HCT116 (cell line): ENCODE measurements around the gene DDX27. TPM values are rescaled to one million over a fixed set of nuclear protein-coding genes. Genes with fewer than 3 reads are reported as not detected.

ENCODE experiments used
- ATAC-seq: fragments of 200-7000 bp; cut with Tn5 transposase; 2 replicates; pipeline ENCODE4 v1.9.1; 2020; ENCODE audit warnings: mild to moderate bottlenecking, moderate library complexity
- BruUV-seq: library from RNA; stranded (reverse); fragments of 400-500 nt; replicated peaks from 2 replicates; lab custom pipeline; 2021; lab: Mats Ljungman, UMichigan
- CTCF ChIA-PET: fragments of 300-600 bp; sonication (Branson Sonifier 250); formaldehyde crosslinking; loops from one replicate; lab custom pipeline; 2021; ENCODE audit warnings: antibody characterized with exemption; lab: Charles Lee
- POLR2A ChIA-PET: fragments of 300-600, 350-600 bp; sonication (Branson Sonifier 250); formaldehyde crosslinking; loops from one replicate; lab custom pipeline; 2021; ENCODE audit warnings: antibody characterized with exemption; lab: Charles Lee
- RAD21 ChIA-PET, 2 experiments: fragments of 300-600 bp; sonication (Branson Sonifier 250); formaldehyde crosslinking; loops; one replicate each; lab custom pipeline; 2023; ENCODE audit warnings: low total read pairs in 2 of 2; ENCODE audit not compliant: uncharacterized antibody in 2 of 2, unreplicated experiment in 2 of 2, low non-redundant PET in 1 of 2; lab: Charles Lee
- DNase-seq: peaks from one replicate; pipeline ENCODE4 v3.0.0-alpha.2; 2010; ENCODE audit warnings: low read depth, low spot score
- H2AFZ ChIP-seq: fragments of 200-600 bp; shearing (Covaris generic), sonication (generic); 2 replicates; pipeline ENCODE4 v1.6.1; 2017; ENCODE audit warnings: low read depth, mixed run types, mixed read lengths, antibody characterized with exemption, low read length; ENCODE audit not compliant: poor library complexity, severe bottlenecking
- H3K27ac ChIP-seq: 2 replicates; pipeline ENCODE4 v1.5.1; 2012; ENCODE audit warnings: low read depth, low read length
- H3K27me3 ChIP-seq: fragments of 200-600 bp; sonication (generic); 2 replicates; pipeline ENCODE4 v1.6.1; 2016; ENCODE audit warnings: mixed run types, low read length, mixed read lengths; ENCODE audit not compliant: insufficient read depth
- H3K36me3 ChIP-seq, 2 experiments: fragments of 200-500 bp in 1 of 2; fragments of 200-600 bp in 1 of 2; sonication (Bioruptor generic) in 1 of 2; sonication (generic) in 1 of 2; 2 replicates each; pipeline versions ENCODE4 v1.5.1 to v1.6.1; 2014 to 2016; ENCODE audit warnings: low read length in 2 of 2, inconsistent platforms in 1 of 2, mixed read lengths in 1 of 2, mixed run types in 1 of 2; ENCODE audit not compliant: insufficient read depth in 2 of 2, control insufficient read depth in 1 of 2
- H3K4me1 ChIP-seq, 2 experiments: fragments of 200-600 bp in 1 of 2; sonication (generic) in 1 of 2; 2 replicates each; pipeline versions ENCODE4 v1.5.1 to v1.6.1; 2012 to 2017; ENCODE audit warnings: low read length in 2 of 2, inconsistent platforms in 1 of 2, mild to moderate bottlenecking in 1 of 2, mixed read lengths in 1 of 2, mixed run types in 1 of 2, moderate library complexity in 1 of 2; ENCODE audit not compliant: insufficient read depth in 2 of 2, control insufficient read depth in 1 of 2
- H3K4me2 ChIP-seq: fragments of 200-600 bp; sonication (generic); 2 replicates; pipeline ENCODE4 v1.6.1; 2017; ENCODE audit warnings: mixed run types, low read length, mixed read lengths
- H3K4me3 ChIP-seq, 2 experiments: fragments of 200-600 bp in 1 of 2; sonication (generic) in 1 of 2; replicated peaks in 1 of 2; 2 replicates each; pipeline ENCODE4 v1.5.1; 2011 to 2016; ENCODE audit warnings: low read length in 2 of 2, control low read depth in 1 of 2, low read depth in 1 of 2, mild to moderate bottlenecking in 1 of 2, mixed read lengths in 1 of 2, mixed run types in 1 of 2
- H3K79me2 ChIP-seq: fragments of 200-600 bp; sonication (generic); 2 replicates; pipeline ENCODE4 v1.6.1; 2017; ENCODE audit warnings: mild to moderate bottlenecking, mixed run types, low read length, moderate library complexity, mixed read lengths; ENCODE audit not compliant: insufficient read depth
- H3K9ac ChIP-seq: fragments of 200-600 bp; sonication (generic); 2 replicates; pipeline ENCODE4 v1.6.1; 2016; ENCODE audit warnings: low read length, mixed read lengths
- H3K9me2 ChIP-seq: fragments of 200-600 bp; sonication (generic), shearing (Covaris generic); 2 replicates; pipeline ENCODE4 v1.6.1; 2017; ENCODE audit warnings: mixed run types, mild to moderate bottlenecking, moderate library complexity; ENCODE audit not compliant: insufficient read depth
- H3K9me3 ChIP-seq, 2 experiments: fragments of 200-500 bp in 1 of 2; fragments of 200-600 bp in 1 of 2; sonication (Bioruptor generic) in 1 of 2; sonication (generic) in 1 of 2; 2 replicates each; pipeline ENCODE4 v1.6.1; 2014 to 2017; ENCODE audit warnings: low read length in 2 of 2, mixed read lengths in 2 of 2, inconsistent platforms in 1 of 2, low read depth in 1 of 2, mild to moderate bottlenecking in 1 of 2, mixed run types in 1 of 2, moderate library complexity in 1 of 2; ENCODE audit not compliant: control insufficient read depth in 1 of 2, insufficient read depth in 1 of 2
- H4K20me1 ChIP-seq: fragments of 200-600 bp; sonication (generic), shearing (Covaris generic); 2 replicates; pipeline ENCODE4 v1.6.1; 2017; ENCODE audit warnings: mixed run types, mild to moderate bottlenecking, moderate library complexity; ENCODE audit not compliant: insufficient read depth
- CBX3 ChIP-seq: IDR thresholded peaks from 2 replicates; pipeline ENCODE4 v1.6.1; 2012; ENCODE audit warnings: low read depth
- CEBPB ChIP-seq: IDR thresholded peaks from 2 replicates; pipeline ENCODE4 v1.6.1; 2012; ENCODE audit warnings: low read depth
- ELF1 ChIP-seq: IDR thresholded peaks from 2 replicates; pipeline ENCODE4 v1.6.1; 2012; ENCODE audit warnings: low read depth, borderline replicate concordance
- EZH2phosphoT487 ChIP-seq: fragments of 200-600 bp; IDR thresholded peaks from 2 replicates; pipeline ENCODE4 v1.6.1; 2018; ENCODE audit warnings: antibody characterized with exemption, borderline replicate concordance
- SIN3A ChIP-seq: IDR thresholded peaks from 2 replicates; pipeline ENCODE4 v1.6.1; 2012; ENCODE audit warnings: low read depth
- SRF ChIP-seq: IDR thresholded peaks from 2 replicates; pipeline ENCODE4 v1.6.1; 2012; ENCODE audit warnings: low read depth
- YY1 ChIP-seq: IDR thresholded peaks from 2 replicates; pipeline ENCODE4 v1.6.1; 2011; ENCODE audit warnings: low read length, low read depth, moderate library complexity, mild to moderate bottlenecking; ENCODE audit not compliant: insufficient replicate concordance; ENCODE audit errors: extremely low read depth
- ZFX ChIP-seq: fragments of 450-650 bp; IDR thresholded peaks from 2 replicates; pipeline ENCODE4 v1.6.1; 2017
- ZNF274 ChIP-seq: fragments of 200-500 bp; sonication (Bioruptor generic); IDR thresholded peaks from 2 replicates; pipeline ENCODE4 v1.6.1; 2014; ENCODE audit warnings: mild to moderate bottlenecking, low read depth, low read length, inconsistent platforms
- intact Hi-C: fragments of 100-400 bp; cut with micrococcal nuclease; formaldehyde crosslinking; loops from 2 replicates; pipeline ENCODE4 v1.10.0; 2022
- total RNA-seq: library from RNA; stranded (reverse); gene quantifications from one replicate; pipeline ENCODE4 v1.2.1, GENCODE V29; 2021; ENCODE audit not compliant: unreplicated experiment
- TF ChIP-seq, protein P1 (sequence below), 3 experiments: fragments of 200-600 bp in 1 of 3; sonication (generic) in 1 of 3; IDR thresholded peaks in 2 of 3; conservative IDR thresholded peaks in 1 of 3; 2 replicates each; pipeline ENCODE4 v1.5.1; 2012 to 2017; ENCODE audit warnings: low read depth in 2 of 3, low read length in 2 of 3, antibody characterized with exemption in 1 of 3, borderline replicate concordance in 1 of 3, control low read depth in 1 of 3, mild to moderate bottlenecking in 1 of 3, mixed read lengths in 1 of 3, mixed run types in 1 of 3, moderate library complexity in 1 of 3; ENCODE audit not compliant: insufficient read depth in 1 of 3
- TF ChIP-seq, protein P2 (sequence below): IDR thresholded peaks from 2 replicates; pipeline ENCODE4 v1.6.1; 2011; ENCODE audit warnings: mild to moderate bottlenecking, low read length, moderate library complexity; ENCODE audit not compliant: insufficient replicate concordance; ENCODE audit errors: extremely low read depth

Gene DDX27
- total RNA-seq, 1 experiment from 2014 or later: 32.1 TPM

DNA sequence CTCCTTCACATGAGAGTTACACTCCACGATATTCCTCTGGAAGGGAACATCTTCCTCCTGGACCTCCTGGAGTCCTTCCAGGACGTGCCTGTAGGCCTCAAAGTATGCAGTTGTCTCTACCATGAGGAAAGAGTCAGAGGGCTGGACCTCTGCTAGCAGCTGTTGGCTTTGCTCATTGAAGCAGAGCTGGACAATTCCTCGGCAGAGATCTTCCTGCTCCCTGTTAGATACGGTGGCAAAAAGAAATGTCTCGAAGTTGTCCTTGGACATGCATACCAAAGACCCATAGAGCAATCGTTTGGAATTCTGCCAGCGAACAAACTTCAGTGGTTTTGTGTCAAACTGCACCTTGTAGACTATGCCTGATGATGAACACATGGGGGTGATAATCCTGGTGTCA is 51.0 kb downstream of the DDX27 start:
- H3K4me1 ChIP-seq: no peaks in the 10 kb centered on the region
- no peak for TF ChIP-seq ELF1
- TF ChIP-seq, protein P1, sequence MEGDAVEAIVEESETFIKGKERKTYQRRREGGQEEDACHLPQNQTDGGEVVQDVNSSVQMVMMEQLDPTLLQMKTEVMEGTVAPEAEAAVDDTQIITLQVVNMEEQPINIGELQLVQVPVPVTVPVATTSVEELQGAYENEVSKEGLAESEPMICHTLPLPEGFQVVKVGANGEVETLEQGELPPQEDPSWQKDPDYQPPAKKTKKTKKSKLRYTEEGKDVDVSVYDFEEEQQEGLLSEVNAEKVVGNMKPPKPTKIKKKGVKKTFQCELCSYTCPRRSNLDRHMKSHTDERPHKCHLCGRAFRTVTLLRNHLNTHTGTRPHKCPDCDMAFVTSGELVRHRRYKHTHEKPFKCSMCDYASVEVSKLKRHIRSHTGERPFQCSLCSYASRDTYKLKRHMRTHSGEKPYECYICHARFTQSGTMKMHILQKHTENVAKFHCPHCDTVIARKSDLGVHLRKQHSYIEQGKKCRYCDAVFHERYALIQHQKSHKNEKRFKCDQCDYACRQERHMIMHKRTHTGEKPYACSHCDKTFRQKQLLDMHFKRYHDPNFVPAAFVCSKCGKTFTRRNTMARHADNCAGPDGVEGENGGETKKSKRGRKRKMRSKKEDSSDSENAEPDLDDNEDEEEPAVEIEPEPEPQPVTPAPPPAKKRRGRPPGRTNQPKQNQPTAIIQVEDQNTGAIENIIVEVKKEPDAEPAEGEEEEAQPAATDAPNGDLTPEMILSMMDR (IDR thresholded peaks at IDR 0.05 in 2 of 3, conservative IDR thresholded peaks at IDR 0.05 in 1 of 3; ENCODE audit: borderline replicate concordance in 1 of 3, insufficient read depth in 1 of 3, low read depth in 2 of 3, low read length in 2 of 3): no peak
- TF ChIP-seq ZNF274: no peak
- TF ChIP-seq, protein P2, sequence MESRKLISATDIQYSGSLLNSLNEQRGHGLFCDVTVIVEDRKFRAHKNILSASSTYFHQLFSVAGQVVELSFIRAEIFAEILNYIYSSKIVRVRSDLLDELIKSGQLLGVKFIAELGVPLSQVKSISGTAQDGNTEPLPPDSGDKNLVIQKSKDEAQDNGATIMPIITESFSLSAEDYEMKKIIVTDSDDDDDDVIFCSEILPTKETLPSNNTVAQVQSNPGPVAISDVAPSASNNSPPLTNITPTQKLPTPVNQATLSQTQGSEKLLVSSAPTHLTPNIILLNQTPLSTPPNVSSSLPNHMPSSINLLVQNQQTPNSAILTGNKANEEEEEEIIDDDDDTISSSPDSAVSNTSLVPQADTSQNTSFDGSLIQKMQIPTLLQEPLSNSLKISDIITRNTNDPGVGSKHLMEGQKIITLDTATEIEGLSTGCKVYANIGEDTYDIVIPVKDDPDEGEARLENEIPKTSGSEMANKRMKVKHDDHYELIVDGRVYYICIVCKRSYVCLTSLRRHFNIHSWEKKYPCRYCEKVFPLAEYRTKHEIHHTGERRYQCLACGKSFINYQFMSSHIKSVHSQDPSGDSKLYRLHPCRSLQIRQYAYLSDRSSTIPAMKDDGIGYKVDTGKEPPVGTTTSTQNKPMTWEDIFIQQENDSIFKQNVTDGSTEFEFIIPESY: no peak
- TF ChIP-seq EZH2phosphoT487: no peak
- TF ChIP-seq CBX3: no peak
- TF ChIP-seq SIN3A: no peak
- no peak for TF ChIP-seq YY1
- TF ChIP-seq SRF: no peak
- no peak for TF ChIP-seq CEBPB
- no peak for TF ChIP-seq ZFX
- TF ChIP-seq, all 23 proteins: peak for 0
- H3K9ac ChIP-seq: no peak overlapping the region
- no peaks in the 10 kb centered on the region for H3K9me2 ChIP-seq
- H4K20me1 ChIP-seq: peaks cover 16% of the 10 kb centered on the region; the same call in 1 of the 2 replicates
- no peaks in the 10 kb centered on the region for H3K27me3 ChIP-seq
- H3K4me3 ChIP-seq: no peak overlapping the region
- DNase-seq: no peak
- no peak overlapping the region for H2AFZ ChIP-seq
- H3K79me2 ChIP-seq: peaks cover 95% of the 10 kb centered on the region
- intact Hi-C loops: no loop called here
- POLR2A ChIA-PET: interaction anchor here (0.7 kb wide), 1 partner anchor 559 kb away, joined by 3 read pairs; no protein-coding TSS in a partner anchor
- H3K27ac ChIP-seq: no peak overlapping the region
- no peak overlapping the region for H3K4me2 ChIP-seq
- peaks cover 51 to 69% of the 10 kb centered on the region in 2 experiments for H3K36me3 ChIP-seq
- H3K9me3 ChIP-seq: no peaks in the 10 kb centered on the region
- RAD21 ChIA-PET: no interaction called here
- CTCF ChIA-PET: no interaction called here
- TSS peak; percentile 3 for BruUV-seq
- no peak for ATAC-seq
